Mammary epithelial cell (primary cell): ENCODE data around the gene PLA2G4B.

ENCODE experiments used
- CTCF ChIP-seq, 2 donors: IDR thresholded peaks in 1 of 2; conservative IDR thresholded peaks in 1 of 2; 2 replicates each; pipeline ENCODE4 v1.5.1; 2011 to 2012; ENCODE audit warnings: inconsistent platforms in 2 of 2, low read length in 2 of 2, mild to moderate bottlenecking in 2 of 2, control low read depth in 1 of 2, low read depth in 1 of 2; ENCODE audit not compliant: insufficient read depth in 1 of 2; ENCODE audit errors: extremely low read depth in 1 of 2
- EZH2 ChIP-seq: IDR thresholded peaks from 2 replicates; pipeline ENCODE4 v1.6.1; 2012; ENCODE audit warnings: low read length, inconsistent platforms, borderline replicate concordance

- TF ChIP-seq CTCF (conservative IDR thresholded peaks at IDR 0.05 in 1 of 2, IDR thresholded peaks at IDR 0.05 in 1 of 2; ENCODE audit: extremely low read depth in 1 of 2, insufficient read depth in 1 of 2, low read depth in 1 of 2, low read length in 2 of 2) (no peak), EZH2 (no peak)
These were observed 39.1 kb downstream of the PLA2G4B start for GRCh38 chr15:41877631-41878354.
